Fibroblast of mammary gland (primary cell): ENCODE results near the gene BACE2.

Experiments used
- DNase-seq: peaks from one replicate; pipeline ENCODE4 v3.0.0-alpha.2; 2010; ENCODE audit warnings: low read depth
- H3K4me3 ChIP-seq: 2 replicates; pipeline ENCODE4 v1.5.1; 2011; ENCODE audit warnings: low read depth, mild to moderate bottlenecking, low read length, moderate library complexity; ENCODE audit not compliant: control insufficient read depth
- CTCF ChIP-seq: conservative IDR thresholded peaks from 2 replicates; pipeline ENCODE4 v1.5.1; 2011; ENCODE audit warnings: low read depth, low read length, inconsistent platforms; ENCODE audit not compliant: control insufficient read depth, insufficient read depth

Gene BACE2

GRCh38 chr21:41168391-41169257, 664 bp downstream of the BACE2 start:
- TF ChIP-seq CTCF = no peak
- peak; percentile 62 for DNase-seq

GRCh38 chr21:41169258-41169576, 1.3 kb downstream of the BACE2 start:
- peak overlapping the region; percentile 62 for H3K4me3 ChIP-seq
- TF ChIP-seq CTCF = no peak
- DNase-seq = no peak

More at GRCh38 chr21:41168391-41169257, 664 bp downstream of the BACE2 start:
- peak overlapping the region; percentile 62 for H3K4me3 ChIP-seq

- TF ChIP-seq CTCF = no peak
- H3K4me3 ChIP-seq = no peak overlapping the region
- peak; percentile 42 for DNase-seq
Measured at GRCh38 chr21:41169701-41170100, 1.7 kb downstream of the BACE2 start.

GRCh38 chr21:41170442-41170841, 2.5 kb downstream of the BACE2 start:
- peak; percentile 46 for DNase-seq
- peak; percentile 77 for TF ChIP-seq CTCF
- no peak overlapping the region for H3K4me3 ChIP-seq

GRCh38 chr21:41170859-41171609, 3.1 kb downstream of the BACE2 start:
- H3K4me3 ChIP-seq = no peak overlapping the region
- TF ChIP-seq CTCF = no peak
- no peak for DNase-seq

GRCh38 chr21:41175080-41175479, 7.1 kb downstream of the BACE2 start:
- no peak for DNase-seq

More at GRCh38 chr21:41175080-41175479, 7.1 kb downstream of the BACE2 start:
- TF ChIP-seq CTCF = no peak
- H3K4me3 ChIP-seq = no peak overlapping the region
